Measurements from ENCODE around the gene SLC39A7. TPM values are rescaled to one million over a fixed set of nuclear protein-coding genes. Genes with fewer than 3 reads are reported as not detected.

Gene SLC39A7
- polyA plus RNA-seq, 2 of the 4 experiments (the other 2 are of a cell fraction): 59.0 to 122 TPM

DNA sequence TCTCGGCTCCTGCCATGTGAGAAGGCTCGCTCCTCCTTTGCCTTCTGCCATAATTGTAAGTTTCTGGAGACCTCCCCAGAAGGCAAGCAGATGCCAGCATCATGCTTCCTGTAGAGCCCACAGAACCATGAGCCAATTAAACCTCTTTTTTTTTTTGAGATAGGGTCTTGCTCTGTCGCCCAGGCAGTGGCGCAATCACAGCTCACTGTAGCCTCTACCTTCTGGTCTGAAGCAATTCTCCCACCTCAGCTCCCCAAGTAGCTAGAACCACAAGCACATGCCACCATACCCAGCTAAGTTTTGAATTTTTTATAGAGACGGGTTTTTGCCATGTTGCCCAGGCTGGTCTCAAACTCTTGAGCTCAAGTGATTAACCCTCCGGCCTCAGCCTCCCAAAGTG is 36.2 kb downstream of the SLC39A7 start:
- no peaks in the 10 kb centered on the region for H3K9me3 ChIP-seq
- ChIA-PET CTCF (interaction anchor here (0.6 to 7.2 kb wide), 2 partner anchors 11 to 1828 kb away, joined by 3 to 39 read pairs; no protein-coding TSS in a partner anchor), POLR2A (no interaction called here)
- DNase-seq (ENCODE audit: low read depth in 1 of 2, low spot score in 1 of 2) (no peak), ATAC-seq (no peak), FAIRE-seq (no peak)
- 65% methylated on average over 6 of the region's 6 CpGs for WGBS (ENCODE audit: missing lambda C conversion rate)
- H3K27ac ChIP-seq: no peak overlapping the region
- H3K4me3 ChIP-seq: no peak overlapping the region
- H3K4me1 ChIP-seq: no peaks in the 10 kb centered on the region
- H3K4me2 ChIP-seq: no peak overlapping the region
- TF ChIP-seq PHF8 (IDR thresholded peaks at IDR 0.05; ENCODE audit: borderline replicate concordance, low read depth) (no peak), CHD2 (IDR thresholded peaks at IDR 0.05; ENCODE audit: low read length, partially characterized antibody) (no peak), HOXB13 (CRISPR knock-in tag; IDR thresholded peaks at IDR 0.05; ENCODE audit: low read depth) (no peak), RCOR1 (IDR thresholded peaks at IDR 0.05; ENCODE audit: low read depth, low read length) (no peak), NR3C1 (IDR thresholded peaks at IDR 0.05) (no peak)

DNA sequence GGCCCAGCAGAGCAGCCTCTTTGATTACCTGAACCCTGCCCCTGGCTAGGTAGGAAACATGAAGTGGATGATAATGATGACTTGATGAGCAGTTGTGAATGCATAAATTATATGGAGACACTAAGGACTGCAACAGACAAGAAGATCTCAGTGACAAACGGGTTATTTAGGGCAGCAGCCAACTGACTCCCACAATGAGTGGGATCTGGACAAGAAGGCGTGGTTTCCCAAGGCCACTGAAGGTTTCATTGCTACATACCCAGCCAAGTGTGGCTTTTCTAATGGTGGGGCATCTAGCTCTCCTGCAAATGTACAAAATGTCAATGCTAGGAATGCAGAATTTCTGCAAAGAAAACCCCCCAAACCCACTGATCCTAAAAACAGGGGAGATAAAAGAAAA is 37.1 kb downstream of the SLC39A7 start:
- no peak overlapping the region for H3K4me3 ChIP-seq
- no peak overlapping the region for H3K4me2 ChIP-seq
- 26% methylated on average over 2 of the region's 2 CpGs for WGBS (ENCODE audit: missing lambda C conversion rate)
- FAIRE-seq (no peak), ATAC-seq (no peak), DNase-seq (ENCODE audit: low read depth in 1 of 2, low spot score in 1 of 2) (no peak)
- no peaks in the 10 kb centered on the region for H3K9me3 ChIP-seq
- H3K4me1 ChIP-seq: no peaks in the 10 kb centered on the region
- POLR2A ChIA-PET: no interaction called here
- TF ChIP-seq CHD4 (IDR thresholded peaks at IDR 0.05; ENCODE audit: borderline replicate concordance): no peak
- TF ChIP-seq, protein P1, sequence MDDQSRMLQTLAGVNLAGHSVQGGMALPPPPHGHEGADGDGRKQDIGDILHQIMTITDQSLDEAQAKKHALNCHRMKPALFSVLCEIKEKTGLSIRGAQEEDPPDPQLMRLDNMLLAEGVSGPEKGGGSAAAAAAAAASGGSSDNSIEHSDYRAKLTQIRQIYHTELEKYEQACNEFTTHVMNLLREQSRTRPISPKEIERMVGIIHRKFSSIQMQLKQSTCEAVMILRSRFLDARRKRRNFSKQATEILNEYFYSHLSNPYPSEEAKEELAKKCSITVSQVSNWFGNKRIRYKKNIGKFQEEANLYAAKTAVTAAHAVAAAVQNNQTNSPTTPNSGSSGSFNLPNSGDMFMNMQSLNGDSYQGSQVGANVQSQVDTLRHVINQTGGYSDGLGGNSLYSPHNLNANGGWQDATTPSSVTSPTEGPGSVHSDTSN (IDR thresholded peaks at IDR 0.05): no peak
- TF ChIP-seq RAD21 (conservative IDR thresholded peaks at IDR 0.05 in 1 of 2, IDR thresholded peaks at IDR 0.05 in 1 of 2): no peak
- TF ChIP-seq BHLHE40 (IDR thresholded peaks at IDR 0.05; ENCODE audit: low read depth, low read length): no peak
- TF ChIP-seq NR3C1 (IDR thresholded peaks at IDR 0.05): no peak
- no peak for TF ChIP-seq ESRRA (IDR thresholded peaks at IDR 0.05; ENCODE audit: borderline replicate concordance, low read length)
- no peak for TF ChIP-seq HDAC2 (IDR thresholded peaks at IDR 0.05)
- TF ChIP-seq FOSL2 (IDR thresholded peaks at IDR 0.05): no peak
- TF ChIP-seq FOSL2 (CRISPR knock-in tag; IDR thresholded peaks at IDR 0.05): no peak
- no peak for TF ChIP-seq MAFK (IDR thresholded peaks at IDR 0.05; ENCODE audit: partially characterized antibody)
- no peak for TF ChIP-seq MYC (IDR thresholded peaks at IDR 0.05; ENCODE audit: borderline replicate concordance, low read length)
- TF ChIP-seq RFX5 (IDR thresholded peaks at IDR 0.05): no peak
- TF ChIP-seq, protein P2, sequence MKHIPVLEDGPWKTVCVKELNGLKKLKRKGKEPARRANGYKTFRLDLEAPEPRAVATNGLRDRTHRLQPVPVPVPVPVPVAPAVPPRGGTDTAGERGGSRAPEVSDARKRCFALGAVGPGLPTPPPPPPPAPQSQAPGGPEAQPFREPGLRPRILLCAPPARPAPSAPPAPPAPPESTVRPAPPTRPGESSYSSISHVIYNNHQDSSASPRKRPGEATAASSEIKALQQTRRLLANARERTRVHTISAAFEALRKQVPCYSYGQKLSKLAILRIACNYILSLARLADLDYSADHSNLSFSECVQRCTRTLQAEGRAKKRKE (CRISPR knock-in tag; IDR thresholded peaks at IDR 0.05; ENCODE audit: low read depth): no peak
- TF ChIP-seq, protein P3, sequence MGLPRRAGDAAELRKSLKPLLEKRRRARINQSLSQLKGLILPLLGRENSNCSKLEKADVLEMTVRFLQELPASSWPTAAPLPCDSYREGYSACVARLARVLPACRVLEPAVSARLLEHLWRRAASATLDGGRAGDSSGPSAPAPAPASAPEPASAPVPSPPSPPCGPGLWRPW (IDR thresholded peaks at IDR 0.05): no peak
- H3K27ac ChIP-seq: no peak overlapping the region
- CTCF ChIA-PET: interaction anchor here (1.1 to 3.3 kb wide), 2 partner anchors 11 to 32 kb away, joined by 3 to 22 read pairs; no protein-coding TSS in a partner anchor

DNA sequence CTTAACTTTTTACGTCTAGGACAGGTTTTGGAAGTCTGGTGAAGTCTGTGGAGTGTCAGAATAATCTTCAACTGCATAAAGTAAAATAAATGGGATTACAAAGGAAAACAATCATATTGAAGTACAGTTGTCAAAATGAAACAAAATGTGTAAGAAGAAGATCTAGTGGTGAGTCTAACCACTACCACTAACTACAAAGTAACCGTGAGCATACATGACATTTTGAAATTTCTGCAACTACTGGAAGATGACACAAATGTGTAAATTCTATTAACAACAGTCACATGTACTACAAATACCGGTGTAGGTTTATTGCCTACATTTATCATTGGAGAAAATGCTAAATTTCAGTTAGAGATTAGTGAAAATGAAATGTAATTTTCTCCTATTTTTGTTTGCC is 41.3 kb downstream of the SLC39A7 start:
- ChIA-PET POLR2A (no interaction called here), CTCF (no interaction called here)
- H3K4me3 ChIP-seq: no peak overlapping the region
- FAIRE-seq: no peak
- no peak overlapping the region for H3K27ac ChIP-seq
- TF ChIP-seq HDAC2 (IDR thresholded peaks at IDR 0.05) (no peak), BHLHE40 (IDR thresholded peaks at IDR 0.05; ENCODE audit: low read depth, low read length) (no peak), CHD4 (IDR thresholded peaks at IDR 0.05; ENCODE audit: borderline replicate concordance) (no peak), SMC3 (IDR thresholded peaks at IDR 0.05) (no peak), HOXA7 (CRISPR knock-in tag; IDR thresholded peaks at IDR 0.05) (no peak), HOXB5 (CRISPR knock-in tag; IDR thresholded peaks at IDR 0.05) (no peak), KDM5A (IDR thresholded peaks at IDR 0.05) (no peak), EHF (CRISPR knock-in tag; IDR thresholded peaks at IDR 0.05) (no peak), POLR2AphosphoS2 (conservative IDR thresholded peaks at IDR 0.05; ENCODE audit: low read length) (no peak)
- WGBS (ENCODE audit: missing lambda C conversion rate): 19% methylated on average over 3 of the region's 3 CpGs
- no peak for ATAC-seq
- no peaks in the 10 kb centered on the region for H3K4me1 ChIP-seq
- DNase-seq (ENCODE audit: low read depth in 1 of 2, low spot score in 1 of 2): no peak
- H3K9me3 ChIP-seq: no peaks in the 10 kb centered on the region
- no peak overlapping the region for H3K4me2 ChIP-seq
